ENCODE measurements around the gene PDE4D. TPM values are rescaled to one million over a fixed set of nuclear protein-coding genes. Genes with fewer than 3 reads are reported as not detected.

Gene PDE4D
- total RNA-seq, 1 experiment from 2014 or later = 6.5 TPM

GRCh38 chr5:59600153-59600552 lies 293.4 kb downstream of the PDE4D start:
- BruUV-seq (replicated peaks) = no TSS peak
- Histone ChIP-seq H3K4me3 (ENCODE audit: low read depth, low read length, poor library complexity, severe bottlenecking) (no peak overlapping the region), H3K27me3 (replicated peaks; ENCODE audit: insufficient read depth, low read depth, low read length, poor library complexity) (no peaks in the 10 kb centered on the region), H3K9me3 (ENCODE audit: low read depth, low read length, poor library complexity, severe bottlenecking) (no peaks in the 10 kb centered on the region), H3K36me3 (ENCODE audit: insufficient read depth, low read length, poor library complexity, severe bottlenecking) (no peaks in the 10 kb centered on the region), H3K4me1 (ENCODE audit: insufficient read depth, low read length, poor library complexity, severe bottlenecking) (peaks cover 2% of the 10 kb centered on the region), H3K27ac (ENCODE audit: low read depth, low read length, poor library complexity, severe bottlenecking) (no peak overlapping the region)
- no peak for DNase-seq (ENCODE audit: low spot score)
- no peak for TF ChIP-seq EZH2 (IDR thresholded peaks at IDR 0.05; ENCODE audit: borderline replicate concordance, low read depth, low read length, poor library complexity, severe bottlenecking)
- TF ChIP-seq, protein P1, sequence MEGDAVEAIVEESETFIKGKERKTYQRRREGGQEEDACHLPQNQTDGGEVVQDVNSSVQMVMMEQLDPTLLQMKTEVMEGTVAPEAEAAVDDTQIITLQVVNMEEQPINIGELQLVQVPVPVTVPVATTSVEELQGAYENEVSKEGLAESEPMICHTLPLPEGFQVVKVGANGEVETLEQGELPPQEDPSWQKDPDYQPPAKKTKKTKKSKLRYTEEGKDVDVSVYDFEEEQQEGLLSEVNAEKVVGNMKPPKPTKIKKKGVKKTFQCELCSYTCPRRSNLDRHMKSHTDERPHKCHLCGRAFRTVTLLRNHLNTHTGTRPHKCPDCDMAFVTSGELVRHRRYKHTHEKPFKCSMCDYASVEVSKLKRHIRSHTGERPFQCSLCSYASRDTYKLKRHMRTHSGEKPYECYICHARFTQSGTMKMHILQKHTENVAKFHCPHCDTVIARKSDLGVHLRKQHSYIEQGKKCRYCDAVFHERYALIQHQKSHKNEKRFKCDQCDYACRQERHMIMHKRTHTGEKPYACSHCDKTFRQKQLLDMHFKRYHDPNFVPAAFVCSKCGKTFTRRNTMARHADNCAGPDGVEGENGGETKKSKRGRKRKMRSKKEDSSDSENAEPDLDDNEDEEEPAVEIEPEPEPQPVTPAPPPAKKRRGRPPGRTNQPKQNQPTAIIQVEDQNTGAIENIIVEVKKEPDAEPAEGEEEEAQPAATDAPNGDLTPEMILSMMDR (conservative IDR thresholded peaks at IDR 0.05; ENCODE audit: low read depth, low read length) = no peak
- intact Hi-C loops (cut with micrococcal nuclease; ENCODE audit: unreplicated experiment) = no loop called here
- ChIA-PET CTCF (no interaction called here), POLR2A (ENCODE audit: low non-redundant PET) (no interaction called here)

DNA sequence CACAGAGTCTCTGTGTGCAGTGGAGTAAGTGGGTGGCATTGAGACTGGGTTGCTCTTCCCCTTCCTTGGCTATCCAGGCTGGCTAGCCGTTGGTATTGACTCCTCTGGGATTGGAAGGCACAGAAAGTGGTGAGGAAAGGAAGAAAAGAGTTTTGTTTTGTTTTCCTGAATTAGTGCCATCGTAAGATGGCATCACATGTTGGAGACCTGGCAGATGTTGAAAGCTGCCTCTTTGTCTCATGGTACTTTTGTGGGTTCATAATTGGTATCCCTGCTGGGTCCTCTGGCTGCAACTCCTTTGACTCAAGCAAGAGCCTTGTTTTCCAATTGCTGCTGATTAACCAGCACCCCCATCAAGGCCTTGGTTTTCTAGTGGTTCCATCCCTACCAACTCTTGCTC lies 293.8 kb downstream of the PDE4D start:
- no peaks in the 10 kb centered on the region for H3K9me3 ChIP-seq (ENCODE audit: low read depth, low read length, poor library complexity, severe bottlenecking)
- H3K36me3 ChIP-seq (ENCODE audit: insufficient read depth, low read length, poor library complexity, severe bottlenecking) = no peaks in the 10 kb centered on the region
- H3K4me1 ChIP-seq (ENCODE audit: insufficient read depth, low read length, poor library complexity, severe bottlenecking) = peaks cover 2% of the 10 kb centered on the region
- intact Hi-C loops (cut with micrococcal nuclease; ENCODE audit: unreplicated experiment) = no loop called here
- H3K27me3 ChIP-seq (replicated peaks; ENCODE audit: insufficient read depth, low read depth, low read length, poor library complexity) = no peaks in the 10 kb centered on the region
- ChIA-PET POLR2A (ENCODE audit: low non-redundant PET) (no interaction called here), CTCF (no interaction called here)
- H3K4me3 ChIP-seq (ENCODE audit: low read depth, low read length, poor library complexity, severe bottlenecking) = no peak overlapping the region
- no peak for DNase-seq (ENCODE audit: low spot score)
- TF ChIP-seq, protein P1 (conservative IDR thresholded peaks at IDR 0.05; ENCODE audit: low read depth, low read length) = no peak
- no TSS peak for BruUV-seq (replicated peaks)
- no peak overlapping the region for H3K27ac ChIP-seq (ENCODE audit: low read depth, low read length, poor library complexity, severe bottlenecking)

- intact Hi-C loops (cut with micrococcal nuclease; ENCODE audit: unreplicated experiment) = no loop called here
- no peak overlapping the region for H3K4me3 ChIP-seq (ENCODE audit: low read depth, low read length, poor library complexity, severe bottlenecking)
- ChIA-PET CTCF (no interaction called here), POLR2A (ENCODE audit: low non-redundant PET) (no interaction called here)
- no peaks in the 10 kb centered on the region for H3K27me3 ChIP-seq (replicated peaks; ENCODE audit: insufficient read depth, low read depth, low read length, poor library complexity)
- no peaks in the 10 kb centered on the region for H3K9me3 ChIP-seq (ENCODE audit: low read depth, low read length, poor library complexity, severe bottlenecking)
- no TSS peak for BruUV-seq (replicated peaks)
- H3K36me3 ChIP-seq (ENCODE audit: insufficient read depth, low read length, poor library complexity, severe bottlenecking) = no peaks in the 10 kb centered on the region
- peaks cover 2% of the 10 kb centered on the region for H3K4me1 ChIP-seq (ENCODE audit: insufficient read depth, low read length, poor library complexity, severe bottlenecking)
- DNase-seq (ENCODE audit: low spot score) = no peak
- H3K27ac ChIP-seq (ENCODE audit: low read depth, low read length, poor library complexity, severe bottlenecking) = no peak overlapping the region
- TF ChIP-seq, protein P1 (conservative IDR thresholded peaks at IDR 0.05; ENCODE audit: low read depth, low read length) = no peak
- no peak for TF ChIP-seq EZH2 (IDR thresholded peaks at IDR 0.05; ENCODE audit: borderline replicate concordance, low read depth, low read length, poor library complexity, severe bottlenecking)
These were observed 295.0 kb downstream of the PDE4D start for GRCh38 chr5:59598547-59598874.
